Measurements from ENCODE around the gene PRKCQ. TPM values are rescaled to one million over a fixed set of nuclear protein-coding genes. Genes with fewer than 3 reads are reported as not detected.

Gene PRKCQ
- total RNA-seq, 1 experiment from 2014 or later, result 0.73 TPM

GRCh38 chr10:6463366-6463765, 116.7 kb downstream of the PRKCQ start:
- H3K36me3 Mint-ChIP-seq (ENCODE audit: insufficient read depth, unreplicated experiment), result no peaks in the 10 kb centered on the region
- H3K9me3 Mint-ChIP-seq (ENCODE audit: low read depth, unreplicated experiment), result peaks cover 7% of the 10 kb centered on the region
- no peak overlapping the region for H3K4me3 Mint-ChIP-seq (ENCODE audit: low read depth, unreplicated experiment)
- intact Hi-C loops (cut with micrococcal nuclease; ENCODE audit: unreplicated experiment), result no loop called here
- H3K27me3 Mint-ChIP-seq (ENCODE audit: unreplicated experiment), result peaks cover 66% of the 10 kb centered on the region
- TF ChIP-seq CTCF (IDR thresholded peaks at IDR 0.05; ENCODE audit: unreplicated experiment), result no peak
- H3K4me1 Mint-ChIP-seq (ENCODE audit: low read depth, unreplicated experiment), result peaks cover 21% of the 10 kb centered on the region
- no peak for DNase-seq
- no peak overlapping the region for H3K27ac Mint-ChIP-seq (ENCODE audit: unreplicated experiment)
- CTCF ChIA-PET, result no interaction called here
- no TSS peak for BruUV-seq (replicated peaks)

DNA sequence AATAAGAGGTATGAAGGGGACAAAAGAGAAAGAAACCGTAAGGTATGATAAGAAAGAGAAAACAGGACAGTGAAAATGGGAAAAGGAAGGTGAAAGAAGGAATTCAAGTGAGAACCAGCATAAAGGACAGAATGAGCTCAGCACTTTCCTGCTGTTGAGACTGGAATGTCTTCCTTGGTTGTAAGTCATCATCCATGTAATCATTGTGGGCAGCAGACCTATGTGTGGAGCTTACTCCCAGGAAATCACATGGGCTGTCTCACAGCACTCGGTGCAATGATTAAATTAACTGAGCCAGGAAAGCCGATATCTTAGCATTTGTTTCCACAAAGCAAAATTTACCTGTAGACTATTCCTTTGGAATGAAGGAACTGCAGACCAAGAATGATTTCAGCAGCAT, 118.1 kb downstream of the PRKCQ start:
- no TSS peak for BruUV-seq (replicated peaks)
- Mint-ChIP-seq H3K4me1 (ENCODE audit: low read depth, unreplicated experiment) (peaks cover 10% of the 10 kb centered on the region), H3K4me3 (ENCODE audit: low read depth, unreplicated experiment) (no peak overlapping the region), H3K27me3 (ENCODE audit: unreplicated experiment) (peaks cover 52% of the 10 kb centered on the region), H3K27ac (ENCODE audit: unreplicated experiment) (no peak overlapping the region), H3K36me3 (ENCODE audit: insufficient read depth, unreplicated experiment) (no peaks in the 10 kb centered on the region), H3K9me3 (ENCODE audit: low read depth, unreplicated experiment) (peaks cover 7% of the 10 kb centered on the region)
- no peak for DNase-seq
- TF ChIP-seq CTCF (IDR thresholded peaks at IDR 0.05; ENCODE audit: unreplicated experiment), result no peak
- CTCF ChIA-PET, result no interaction called here
- intact Hi-C loops (cut with micrococcal nuclease; ENCODE audit: unreplicated experiment), result no loop called here

- Mint-ChIP-seq H3K9me3 (ENCODE audit: low read depth, unreplicated experiment) (peaks cover 7% of the 10 kb centered on the region), H3K36me3 (ENCODE audit: insufficient read depth, unreplicated experiment) (no peaks in the 10 kb centered on the region), H3K4me1 (ENCODE audit: low read depth, unreplicated experiment) (no peaks in the 10 kb centered on the region), H3K4me3 (ENCODE audit: low read depth, unreplicated experiment) (no peak overlapping the region), H3K27me3 (ENCODE audit: unreplicated experiment) (peaks cover 43% of the 10 kb centered on the region), H3K27ac (ENCODE audit: unreplicated experiment) (no peak overlapping the region)
- intact Hi-C loops (cut with micrococcal nuclease; ENCODE audit: unreplicated experiment), result no loop called here
- CTCF ChIA-PET, result no interaction called here
- TF ChIP-seq CTCF (IDR thresholded peaks at IDR 0.05; ENCODE audit: unreplicated experiment), result no peak
- no peak for DNase-seq
- BruUV-seq (replicated peaks), result no TSS peak
Measured at GRCh38 chr10:6460861-6461409, 119.1 kb downstream of the PRKCQ start.

DNA sequence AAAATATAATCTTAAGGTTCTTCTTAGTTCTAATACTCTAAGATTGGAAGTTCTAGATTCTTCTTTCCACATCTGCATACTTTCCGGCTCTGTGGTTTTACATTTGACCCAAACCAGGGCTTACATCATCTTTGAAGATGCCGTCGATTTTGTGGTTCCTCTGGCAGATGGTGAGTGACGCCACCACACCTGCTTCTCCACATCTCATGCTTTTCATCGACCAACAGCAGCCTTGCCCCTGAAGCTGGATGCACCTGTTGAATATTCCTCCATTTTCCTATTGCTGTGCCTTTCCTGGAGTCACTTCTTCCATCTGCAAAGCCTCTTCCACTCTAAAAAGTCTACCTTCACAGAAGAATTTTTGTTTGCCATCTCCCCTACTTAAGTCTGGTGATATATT, 121.3 kb downstream of the PRKCQ start:
- TF ChIP-seq CTCF (IDR thresholded peaks at IDR 0.05; ENCODE audit: unreplicated experiment), result no peak
- intact Hi-C loops (cut with micrococcal nuclease; ENCODE audit: unreplicated experiment), result no loop called here
- Mint-ChIP-seq H3K4me3 (ENCODE audit: low read depth, unreplicated experiment) (no peak overlapping the region), H3K9me3 (ENCODE audit: low read depth, unreplicated experiment) (peaks cover 7% of the 10 kb centered on the region), H3K27ac (ENCODE audit: unreplicated experiment) (no peak overlapping the region), H3K36me3 (ENCODE audit: insufficient read depth, unreplicated experiment) (no peaks in the 10 kb centered on the region), H3K4me1 (ENCODE audit: low read depth, unreplicated experiment) (no peaks in the 10 kb centered on the region), H3K27me3 (ENCODE audit: unreplicated experiment) (peaks cover 57% of the 10 kb centered on the region)
- DNase-seq, result no peak
- BruUV-seq (replicated peaks), result no TSS peak
- CTCF ChIA-PET, result no interaction called here

All from Calu3 (cell line).